Fibroblast of pulmonary artery (primary cell): ENCODE measurements around the gene XYLT2.
"Not testable (repeated sequence)": the region's sequence is repeated elsewhere in the genome, so short reads cannot be mapped to it uniquely, and the experiment has no call there.

Source experiments
- DNase-seq: peaks from one replicate; pipeline ENCODE4 v3.0.0-alpha.2; 2010; ENCODE audit warnings: low read depth
- H3K4me3 ChIP-seq: replicated peaks from 2 replicates; pipeline ENCODE4 v1.5.1; 2011; ENCODE audit warnings: low read depth, mild to moderate bottlenecking, control low read depth, low read length, moderate library complexity
- TF ChIP-seq, protein P1 (sequence below): IDR thresholded peaks from 2 replicates; pipeline ENCODE4 v1.5.1; 2011; ENCODE audit warnings: mild to moderate bottlenecking, control low read depth, low read length, inconsistent platforms; ENCODE audit errors: missing control alignments

Gene XYLT2

DNA sequence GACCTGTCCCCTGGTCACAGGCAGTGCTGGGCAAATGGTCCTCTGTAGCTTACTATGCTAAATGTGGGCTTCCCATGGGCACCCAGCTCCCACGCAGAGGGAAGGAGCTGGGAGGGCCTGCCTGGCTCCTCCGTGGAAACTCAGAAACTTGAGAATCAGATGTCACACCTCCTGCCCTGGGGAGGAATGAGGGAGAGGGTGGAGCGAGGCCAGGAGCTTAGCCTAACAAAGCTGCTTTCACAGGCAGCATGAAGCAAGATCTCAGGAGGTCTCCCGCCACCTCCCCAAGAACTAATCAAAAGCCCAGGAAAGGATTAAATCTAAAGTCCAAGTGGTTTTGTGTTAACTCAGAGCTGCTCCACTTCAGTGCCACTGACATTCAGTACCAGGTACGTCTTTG is 33.6 kb upstream of the XYLT2 start:
- DNase-seq = no peak

DNA sequence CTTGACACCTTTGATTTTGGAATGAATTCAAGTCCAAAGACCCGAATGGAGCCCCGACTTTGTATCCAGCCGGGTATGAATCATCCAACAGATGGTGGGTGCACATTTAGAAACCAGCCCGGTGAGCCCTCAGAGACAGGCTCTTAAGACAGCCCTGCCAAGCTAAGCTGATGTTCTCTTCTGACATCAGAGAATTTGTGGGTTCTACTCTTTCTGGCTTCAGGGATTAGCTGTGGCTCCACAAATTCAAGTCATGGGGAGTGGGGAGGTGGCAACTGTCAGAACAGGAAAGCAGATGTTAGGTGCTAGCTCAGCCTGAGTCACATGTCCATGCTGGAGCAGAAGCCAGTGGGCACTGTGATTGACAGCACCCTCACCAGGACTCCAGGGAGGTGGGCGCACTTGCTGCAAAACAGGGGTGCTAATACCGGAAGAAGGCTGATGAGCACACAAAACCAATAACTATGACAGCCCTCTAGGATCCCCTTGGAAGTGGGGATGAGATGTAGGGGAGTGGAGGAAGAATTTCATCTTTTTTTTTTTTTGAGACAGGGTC is 31.4 kb upstream of the XYLT2 start:
- DNase-seq = no peak
- TF ChIP-seq, protein P1, sequence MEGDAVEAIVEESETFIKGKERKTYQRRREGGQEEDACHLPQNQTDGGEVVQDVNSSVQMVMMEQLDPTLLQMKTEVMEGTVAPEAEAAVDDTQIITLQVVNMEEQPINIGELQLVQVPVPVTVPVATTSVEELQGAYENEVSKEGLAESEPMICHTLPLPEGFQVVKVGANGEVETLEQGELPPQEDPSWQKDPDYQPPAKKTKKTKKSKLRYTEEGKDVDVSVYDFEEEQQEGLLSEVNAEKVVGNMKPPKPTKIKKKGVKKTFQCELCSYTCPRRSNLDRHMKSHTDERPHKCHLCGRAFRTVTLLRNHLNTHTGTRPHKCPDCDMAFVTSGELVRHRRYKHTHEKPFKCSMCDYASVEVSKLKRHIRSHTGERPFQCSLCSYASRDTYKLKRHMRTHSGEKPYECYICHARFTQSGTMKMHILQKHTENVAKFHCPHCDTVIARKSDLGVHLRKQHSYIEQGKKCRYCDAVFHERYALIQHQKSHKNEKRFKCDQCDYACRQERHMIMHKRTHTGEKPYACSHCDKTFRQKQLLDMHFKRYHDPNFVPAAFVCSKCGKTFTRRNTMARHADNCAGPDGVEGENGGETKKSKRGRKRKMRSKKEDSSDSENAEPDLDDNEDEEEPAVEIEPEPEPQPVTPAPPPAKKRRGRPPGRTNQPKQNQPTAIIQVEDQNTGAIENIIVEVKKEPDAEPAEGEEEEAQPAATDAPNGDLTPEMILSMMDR = no peak
- no peak overlapping the region for H3K4me3 ChIP-seq

More for the DNA sequence above, 33.6 kb upstream of the XYLT2 start:
- TF ChIP-seq, protein P1 = no peak
- no peak overlapping the region for H3K4me3 ChIP-seq

DNA sequence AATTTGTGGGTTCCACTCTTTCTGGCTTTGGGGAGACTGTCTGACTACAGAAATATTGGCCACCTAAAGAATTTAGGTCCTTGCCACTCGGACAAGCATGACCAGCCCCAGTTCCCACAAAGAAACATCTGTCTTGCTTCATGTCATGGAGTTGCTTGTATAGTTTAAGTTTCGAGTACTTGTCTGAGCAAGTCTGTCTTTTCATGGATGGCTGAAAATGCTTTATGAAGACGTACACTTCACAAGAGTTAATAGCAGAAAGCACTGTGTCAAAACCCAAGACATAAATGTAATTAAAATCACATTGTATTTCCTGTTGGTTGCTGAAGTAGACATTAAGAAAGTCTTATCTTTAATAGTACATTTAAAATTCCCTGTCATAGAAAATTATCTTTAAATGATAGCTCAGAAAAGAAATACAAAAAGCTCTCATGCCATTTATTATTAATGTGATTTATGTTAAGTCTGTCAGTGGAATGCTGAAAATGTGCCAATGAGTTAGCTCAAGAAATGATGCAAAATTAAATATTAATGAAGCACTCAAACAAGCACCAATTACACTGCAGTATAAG is 29.8 kb upstream of the XYLT2 start:
- TF ChIP-seq, protein P1 = no peak
- no peak for DNase-seq
- no peak overlapping the region for H3K4me3 ChIP-seq

DNA sequence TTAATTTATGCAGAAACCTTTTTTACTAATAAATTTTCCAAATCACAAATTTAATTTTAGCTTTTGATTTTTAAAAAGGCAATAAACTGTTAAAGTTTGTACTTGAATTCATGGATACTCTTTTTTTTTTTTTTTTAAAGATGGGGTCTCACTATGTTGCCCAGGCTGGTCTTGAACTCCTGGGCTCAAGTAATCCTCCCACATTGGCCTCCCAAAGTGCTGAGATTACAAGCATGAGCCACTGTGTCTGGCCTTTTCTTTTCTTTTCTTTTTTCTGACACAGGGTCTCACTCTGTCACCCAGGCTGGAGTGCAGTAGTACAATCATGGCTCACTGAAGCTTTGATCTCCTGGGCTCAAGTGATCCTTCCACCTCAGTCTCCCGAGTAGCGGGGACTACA is 29.3 kb upstream of the XYLT2 start:
- not testable (repeated sequence) for H3K4me3 ChIP-seq, DNase-seq

DNA sequence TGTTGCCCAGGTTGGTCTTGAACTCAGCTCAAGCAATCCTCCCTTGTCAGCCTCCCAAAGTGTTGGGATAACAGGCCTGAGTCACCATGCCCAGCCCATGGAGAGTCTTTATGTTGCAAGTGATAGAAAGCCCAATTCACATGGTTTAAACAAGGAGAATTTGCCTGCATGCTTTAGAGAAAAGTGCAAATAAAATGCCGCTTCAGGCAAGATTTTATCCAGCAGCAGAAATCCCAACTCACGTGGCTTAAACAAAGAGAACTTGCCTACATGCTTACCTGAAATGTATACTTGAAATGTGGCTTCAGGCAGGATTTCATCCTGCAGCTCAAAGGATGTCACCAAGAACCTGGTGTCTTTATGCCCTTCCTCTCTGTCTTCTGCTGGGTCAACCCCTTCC is 28.8 kb upstream of the XYLT2 start:
- TF ChIP-seq, protein P1 = no peak
- H3K4me3 ChIP-seq = no peak overlapping the region
- no peak for DNase-seq

DNA sequence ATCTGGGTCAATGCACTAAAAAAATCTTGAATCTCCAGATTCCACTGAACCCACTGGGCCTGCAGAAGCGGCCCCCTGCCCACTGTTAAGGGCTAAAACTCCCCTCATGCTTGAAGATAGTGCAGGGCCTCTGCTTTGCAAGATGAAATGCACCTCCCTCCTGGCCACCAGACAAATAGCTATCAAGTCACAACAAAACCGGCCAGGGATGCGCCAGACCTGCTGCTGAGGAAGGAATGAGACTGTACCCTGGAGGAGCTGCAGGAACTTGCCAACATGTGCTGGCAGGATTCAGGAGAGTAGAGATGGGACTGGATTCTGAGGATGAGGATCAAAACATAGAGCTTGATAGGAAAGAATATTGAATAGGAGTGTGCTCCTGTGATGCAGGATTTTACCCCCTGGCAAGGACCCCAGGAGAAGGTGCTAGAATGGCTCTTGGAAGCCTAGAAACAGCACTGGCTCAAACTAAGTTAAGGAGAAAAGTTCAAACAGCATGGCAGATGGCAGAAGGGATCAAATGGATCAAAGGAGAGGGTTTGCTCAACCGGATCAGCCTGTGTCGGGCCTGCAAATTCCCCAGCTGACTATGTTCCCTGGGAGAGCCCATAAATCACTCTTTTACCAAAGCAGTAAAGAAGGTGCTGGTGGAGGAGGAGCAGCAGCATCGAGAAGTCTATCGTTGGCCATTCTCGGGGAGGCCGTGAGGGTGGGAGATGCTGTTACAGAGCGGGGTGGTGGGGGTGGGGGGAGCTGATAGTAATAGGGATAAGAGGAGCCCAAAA is 27.2 kb upstream of the XYLT2 start:
- no peak overlapping the region for H3K4me3 ChIP-seq
- DNase-seq = no peak
- TF ChIP-seq, protein P1 = no peak

DNA sequence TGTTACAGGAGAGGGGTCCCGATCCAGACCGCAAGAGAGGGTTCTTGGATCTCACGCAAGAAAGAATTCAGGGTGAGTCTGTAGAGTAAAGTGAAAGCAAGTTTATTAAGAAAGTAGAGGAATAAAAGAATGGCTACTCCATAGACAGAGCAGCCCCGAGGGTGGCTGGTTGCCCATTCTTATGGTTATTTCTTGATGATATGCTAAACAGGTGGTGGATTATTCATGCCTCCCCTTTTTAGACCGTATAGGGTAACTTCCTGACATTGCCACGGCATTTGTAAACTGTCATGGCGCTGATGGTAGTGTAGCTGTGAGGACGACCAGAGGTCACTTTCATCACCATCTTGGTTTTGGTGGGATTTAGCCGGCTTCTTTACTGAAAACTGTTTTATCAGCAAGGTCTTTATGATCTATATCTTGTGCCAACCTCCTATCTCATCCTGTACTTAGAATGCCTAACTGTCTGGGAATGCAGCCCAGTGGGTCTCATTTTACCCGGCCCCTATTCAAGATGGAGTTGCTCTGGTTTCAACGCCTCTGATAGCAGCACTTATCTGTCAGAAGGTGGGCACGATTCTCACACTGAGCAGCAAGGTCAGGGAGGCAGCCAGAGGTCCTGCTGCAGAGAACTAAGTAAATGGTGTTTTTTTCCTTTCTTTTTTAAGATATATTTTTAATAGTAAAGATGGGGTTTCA is 26.5 kb upstream of the XYLT2 start:
- H3K4me3 ChIP-seq = no peak overlapping the region
- TF ChIP-seq, protein P1 = no peak
- no peak for DNase-seq
